ENCODE results near the gene ATP2A2.
"Not testable (repeated sequence)": the region's sequence is repeated elsewhere in the genome, so short reads cannot be mapped to it uniquely, and the experiment has no call there.

Gene ATP2A2

DNA sequence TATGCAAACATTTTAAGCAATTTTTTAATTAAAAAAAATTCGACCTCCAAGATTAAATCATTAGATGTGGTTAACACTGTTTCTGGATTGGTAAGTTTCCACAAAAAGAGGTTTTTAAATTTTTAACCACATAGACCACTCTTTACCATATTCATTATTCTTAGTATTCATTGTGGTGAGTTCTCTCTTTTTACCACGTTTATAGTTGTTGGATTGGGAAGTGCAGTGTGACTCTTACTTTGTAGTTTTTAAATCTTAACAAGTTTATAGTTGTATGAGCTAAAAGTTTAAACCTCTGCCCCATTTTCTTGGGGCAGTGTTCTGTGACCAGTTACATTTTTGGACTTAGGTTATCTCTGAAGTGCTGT is 8.6 kb downstream of the ATP2A2 start:
- no peak for DNase-seq (ENCODE audit: low read depth, low spot score)

DNA sequence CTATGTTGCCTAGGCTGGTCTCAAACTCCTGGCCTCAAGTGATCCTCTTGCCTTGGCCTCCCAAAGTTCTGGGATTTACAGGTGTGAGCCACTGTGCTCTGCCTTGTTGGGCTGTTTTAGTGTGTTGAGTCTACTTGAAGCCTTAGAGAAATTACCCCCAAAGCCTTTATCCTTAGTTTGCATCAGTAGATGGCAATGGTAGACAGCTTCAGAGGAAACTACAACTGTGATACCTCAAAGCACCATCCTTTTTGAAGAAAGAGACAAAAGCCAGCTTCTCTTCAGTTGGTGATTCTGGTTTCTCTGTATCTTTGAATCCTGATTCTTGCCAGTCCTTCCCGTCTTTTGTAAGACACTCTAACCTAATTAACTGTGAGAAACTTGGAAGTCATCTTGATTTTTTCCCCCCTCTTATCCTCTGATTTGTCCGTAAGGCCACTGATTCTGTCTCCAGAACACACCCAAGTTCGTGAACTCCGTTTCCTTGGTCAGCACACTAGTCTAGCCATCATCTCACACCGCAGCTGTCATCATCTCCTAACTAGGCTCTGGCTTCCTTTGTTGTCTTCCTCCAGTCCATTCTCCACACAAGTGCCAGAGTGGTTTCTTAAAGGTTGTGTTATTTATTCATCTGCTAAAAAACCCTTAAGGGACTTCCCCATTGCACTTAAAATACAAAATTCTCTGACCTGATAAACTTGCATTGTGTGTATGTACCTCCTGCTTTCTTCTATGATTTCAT is 20.2 kb downstream of the ATP2A2 start:
- DNase-seq (ENCODE audit: low read depth, low spot score): no peak

DNA sequence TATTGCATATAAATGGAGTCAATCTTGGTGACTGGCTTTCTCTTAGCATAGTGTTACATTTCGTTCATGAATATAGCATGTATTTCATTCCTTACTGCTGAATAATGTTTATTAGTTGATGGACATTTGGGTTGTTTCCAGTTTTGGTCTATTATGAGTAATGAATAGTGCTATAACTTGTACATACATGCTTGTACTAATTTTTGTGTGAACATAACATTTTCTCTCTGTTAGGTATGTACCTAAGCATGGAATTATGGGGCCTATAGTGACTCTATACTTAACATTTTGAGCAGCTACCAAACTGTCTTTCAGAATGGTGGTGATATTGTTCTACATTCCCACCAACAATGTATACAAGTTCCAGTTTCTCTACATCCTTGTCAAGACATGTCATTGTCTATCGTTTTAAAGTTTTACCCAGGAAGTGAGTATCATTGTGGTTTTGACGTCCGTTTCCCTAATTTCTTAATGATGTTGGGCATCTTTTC is 23.1 kb downstream of the ATP2A2 start:
- peak; percentile 30 for DNase-seq (ENCODE audit: low read depth, low spot score)

GRCh38 chr12:110307372-110307771 is 26.3 kb downstream of the ATP2A2 start:
- no peak for DNase-seq (ENCODE audit: low read depth, low spot score)

GRCh38 chr12:110310763-110311162 is 29.7 kb downstream of the ATP2A2 start:
- no peak for DNase-seq (ENCODE audit: low read depth, low spot score)

GRCh38 chr12:110311903-110312302 is 30.9 kb downstream of the ATP2A2 start:
- no peak for DNase-seq (ENCODE audit: low read depth, low spot score)

GRCh38 chr12:110312581-110313360 is 31.7 kb downstream of the ATP2A2 start:
- no peak for DNase-seq (ENCODE audit: low read depth, low spot score)

DNA sequence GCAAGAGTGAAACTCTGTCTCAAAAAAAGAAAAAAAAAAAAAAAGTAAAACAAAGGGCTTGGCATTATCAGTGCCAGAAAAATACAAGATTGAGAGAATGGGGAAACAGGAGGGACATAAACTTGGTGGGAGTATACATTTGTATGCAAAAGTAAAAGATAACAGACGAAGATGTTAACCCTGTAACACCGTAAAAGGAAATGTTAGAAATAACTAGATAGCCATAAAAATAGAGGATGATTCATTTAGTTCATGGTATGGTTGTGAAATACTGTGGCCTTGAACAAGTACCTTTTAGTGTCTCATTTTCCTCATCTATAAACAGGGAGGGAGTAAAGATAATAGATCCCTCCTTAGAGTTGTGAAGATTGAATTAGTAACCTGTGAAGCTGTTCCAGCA is 33.3 kb downstream of the ATP2A2 start:
- no peak for DNase-seq (ENCODE audit: low read depth, low spot score)

DNA sequence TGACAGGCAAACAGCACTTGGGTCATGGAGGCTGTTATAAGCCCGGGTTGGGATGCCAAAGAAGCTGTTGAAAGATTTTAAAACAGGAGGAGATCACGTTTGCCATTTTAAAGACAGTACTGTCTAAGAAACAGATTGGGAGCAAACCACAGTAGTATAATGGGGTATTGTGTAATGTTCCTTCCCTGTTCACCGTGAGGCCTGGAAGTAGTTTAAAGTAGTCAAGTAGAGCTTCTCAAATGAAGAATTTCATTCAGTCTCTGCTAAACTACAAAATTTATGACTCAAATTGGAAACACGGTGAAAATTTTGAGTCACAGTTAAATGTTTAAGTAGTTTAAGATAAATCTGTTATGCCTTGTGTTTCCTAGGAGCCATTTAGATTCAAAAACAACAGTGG is 35.8 kb downstream of the ATP2A2 start:
- peak; percentile 54 for DNase-seq (ENCODE audit: low read depth, low spot score)

DNA sequence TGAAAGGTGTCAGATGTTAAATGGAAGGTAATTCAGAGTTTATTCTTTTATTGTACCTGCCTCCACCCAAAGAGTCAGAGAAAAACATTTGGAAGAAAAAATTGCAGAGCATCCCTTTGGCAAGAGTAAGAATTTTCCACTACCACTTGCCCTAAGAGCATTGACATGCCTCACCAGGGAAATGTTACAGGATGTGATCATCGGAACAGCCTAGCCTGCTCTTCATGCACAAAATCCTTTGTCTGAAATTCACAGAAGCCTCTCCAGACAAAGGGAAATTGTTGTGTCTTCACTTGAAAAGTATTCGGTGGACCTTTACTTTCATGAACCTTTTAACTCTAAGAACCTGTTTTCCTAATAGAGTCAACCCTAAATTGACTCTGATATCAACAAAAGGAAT is 36.9 kb downstream of the ATP2A2 start:
- peak; percentile 49 for DNase-seq (ENCODE audit: low read depth, low spot score)

DNA sequence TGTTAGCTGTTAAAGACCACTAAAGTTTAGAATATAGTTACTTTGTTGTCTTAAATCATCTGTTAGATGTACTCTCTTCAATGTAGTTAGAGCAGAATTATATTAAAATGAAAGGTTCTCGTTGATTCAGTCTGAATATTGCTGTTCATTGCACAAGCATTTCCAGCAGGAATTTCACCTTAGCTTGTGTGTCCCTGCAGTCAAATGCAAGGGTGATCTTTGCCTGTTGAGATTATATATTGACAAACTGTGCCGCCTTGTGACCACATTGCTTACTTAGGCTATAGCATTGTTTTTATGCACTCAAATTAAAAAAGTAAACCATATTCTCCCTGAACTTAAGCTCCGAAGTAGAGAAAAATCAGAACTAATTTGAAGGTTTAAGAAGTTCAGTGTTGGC is 39.5 kb downstream of the ATP2A2 start:
- DNase-seq (ENCODE audit: low read depth, low spot score): no peak

- DNase-seq (ENCODE audit: low read depth, low spot score): no peak
Measured at GRCh38 chr12:110329710-110330109, 48.7 kb downstream of the ATP2A2 start.

- DNase-seq (ENCODE audit: low read depth, low spot score): no peak
Measured at GRCh38 chr12:110330124-110330523, 49.1 kb downstream of the ATP2A2 start.

DNA sequence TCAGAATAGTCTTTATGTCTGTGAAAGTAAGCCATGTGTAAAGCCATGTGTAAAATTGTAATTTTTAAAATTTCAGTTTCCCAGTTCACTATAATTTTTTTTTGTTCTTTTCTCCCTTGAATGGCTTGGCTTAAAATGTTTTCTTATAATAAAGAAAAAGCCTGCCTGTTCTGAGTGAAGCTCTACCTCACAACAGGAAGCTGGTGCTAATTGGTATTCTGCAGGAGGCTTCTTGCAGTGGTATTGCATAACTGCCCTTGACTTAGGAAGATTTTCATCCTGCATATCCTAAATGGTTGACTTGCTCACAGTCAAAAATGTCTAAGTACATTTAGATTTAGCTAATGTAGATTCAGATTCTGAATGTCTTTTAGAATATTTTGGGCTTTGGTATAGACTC is 49.5 kb downstream of the ATP2A2 start:
- DNase-seq (ENCODE audit: low read depth, low spot score): peak; percentile 44

DNA sequence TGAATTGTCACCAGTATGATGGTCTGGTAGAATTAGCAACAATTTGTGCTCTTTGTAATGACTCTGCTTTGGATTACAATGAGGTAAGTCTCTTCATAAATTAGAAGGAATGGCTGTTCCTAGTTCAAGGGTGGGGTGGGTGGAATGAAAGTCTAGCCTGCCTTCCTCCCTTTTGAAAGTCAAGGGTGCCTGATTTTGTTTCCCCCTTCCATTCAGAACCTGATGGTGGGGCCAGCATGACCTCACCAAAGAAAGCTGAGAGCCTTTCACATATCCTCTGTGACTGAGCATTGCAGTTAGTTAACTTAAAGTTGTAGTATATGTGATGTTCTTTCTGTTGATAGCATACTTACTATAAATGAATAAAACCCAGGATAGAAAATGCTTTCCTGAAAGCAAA is 52.2 kb downstream of the ATP2A2 start:
- DNase-seq (ENCODE audit: low read depth, low spot score): no peak

DNA sequence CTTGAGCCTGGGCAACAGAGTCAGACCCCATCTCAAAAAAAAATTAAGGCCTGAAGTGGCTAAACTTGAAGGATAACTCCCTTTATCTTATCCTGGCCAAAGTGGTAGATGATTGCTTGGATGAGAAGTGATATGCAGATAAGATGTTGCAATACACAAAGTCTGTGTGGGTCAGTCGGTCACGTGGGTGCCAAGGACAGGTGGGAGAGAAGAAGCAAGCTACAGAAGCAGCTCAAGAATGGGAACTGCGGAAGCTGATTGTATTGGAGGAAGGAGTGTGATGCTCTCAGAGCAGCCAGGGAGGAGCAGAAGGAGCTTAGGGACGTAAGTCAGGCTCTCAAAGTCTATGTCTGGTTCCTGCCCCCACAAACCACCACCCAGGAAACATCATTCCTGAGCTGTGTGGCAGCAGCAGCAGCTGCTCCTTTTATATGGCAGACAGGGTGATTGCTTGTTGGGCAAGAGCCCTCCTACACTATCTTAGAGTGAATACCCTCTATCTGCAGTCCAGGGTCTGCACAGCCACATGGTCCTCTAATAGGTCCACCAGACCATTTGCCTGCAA is 54.5 kb downstream of the ATP2A2 start:
- no peak for DNase-seq (ENCODE audit: low read depth, low spot score)

DNA sequence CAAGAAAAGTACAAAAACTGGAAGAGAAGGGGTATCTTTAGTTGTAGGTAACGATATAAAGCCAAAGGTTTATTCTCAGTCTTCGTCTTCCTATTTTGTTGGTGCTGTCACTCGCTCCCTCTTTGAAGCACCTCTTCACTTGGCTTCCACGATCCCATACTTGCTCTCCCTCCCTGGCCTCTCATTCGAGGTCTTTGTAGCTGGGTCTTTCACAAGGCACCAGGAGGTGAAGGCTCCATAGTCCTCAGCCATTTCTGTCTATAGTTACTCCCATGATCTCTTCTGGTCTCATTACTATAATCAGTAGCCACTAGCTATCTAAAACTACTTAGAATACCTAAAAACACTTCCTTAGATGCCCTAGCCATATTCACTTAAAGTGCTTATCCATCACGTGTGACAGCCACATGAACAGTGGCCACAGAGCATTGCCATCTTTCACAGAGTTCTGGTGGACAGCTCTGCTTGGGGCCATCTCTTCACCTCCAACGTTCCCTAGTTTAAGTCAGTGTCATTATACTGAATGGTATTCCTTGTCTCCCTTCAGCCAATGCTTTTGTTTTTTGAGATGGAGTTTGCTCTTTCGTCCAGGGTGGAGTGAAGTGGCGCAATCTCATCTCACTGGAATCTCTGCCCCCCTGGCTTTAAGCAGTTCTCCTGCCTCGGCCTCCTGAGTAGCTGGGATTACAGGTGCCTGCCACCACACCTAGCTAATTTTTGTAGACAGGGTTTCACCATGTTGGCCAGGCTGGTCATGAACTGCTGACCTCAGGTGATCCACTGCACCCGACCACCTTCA is 57.1 kb downstream of the ATP2A2 start:
- DNase-seq (ENCODE audit: low read depth, low spot score): no peak

DNA sequence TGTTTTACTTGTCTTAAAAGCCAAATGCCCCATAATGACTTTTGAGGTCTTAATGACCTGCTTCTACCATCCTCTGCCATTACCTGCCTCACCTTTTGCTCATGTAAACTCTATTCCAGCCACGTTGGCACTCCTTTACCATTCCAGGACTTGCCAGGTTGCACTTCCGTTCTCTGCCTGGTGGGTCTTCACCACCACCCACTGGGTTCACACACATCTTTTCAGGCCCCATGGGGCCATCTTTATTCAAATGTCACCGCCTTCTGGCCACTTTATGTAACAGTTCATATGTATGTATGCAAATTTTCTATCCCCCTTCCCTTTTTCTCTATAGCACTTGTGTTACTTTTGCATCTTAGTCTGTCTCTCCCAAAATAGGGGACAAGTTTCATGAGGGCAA is 57.7 kb downstream of the ATP2A2 start:
- no peak for DNase-seq (ENCODE audit: low read depth, low spot score)

DNA sequence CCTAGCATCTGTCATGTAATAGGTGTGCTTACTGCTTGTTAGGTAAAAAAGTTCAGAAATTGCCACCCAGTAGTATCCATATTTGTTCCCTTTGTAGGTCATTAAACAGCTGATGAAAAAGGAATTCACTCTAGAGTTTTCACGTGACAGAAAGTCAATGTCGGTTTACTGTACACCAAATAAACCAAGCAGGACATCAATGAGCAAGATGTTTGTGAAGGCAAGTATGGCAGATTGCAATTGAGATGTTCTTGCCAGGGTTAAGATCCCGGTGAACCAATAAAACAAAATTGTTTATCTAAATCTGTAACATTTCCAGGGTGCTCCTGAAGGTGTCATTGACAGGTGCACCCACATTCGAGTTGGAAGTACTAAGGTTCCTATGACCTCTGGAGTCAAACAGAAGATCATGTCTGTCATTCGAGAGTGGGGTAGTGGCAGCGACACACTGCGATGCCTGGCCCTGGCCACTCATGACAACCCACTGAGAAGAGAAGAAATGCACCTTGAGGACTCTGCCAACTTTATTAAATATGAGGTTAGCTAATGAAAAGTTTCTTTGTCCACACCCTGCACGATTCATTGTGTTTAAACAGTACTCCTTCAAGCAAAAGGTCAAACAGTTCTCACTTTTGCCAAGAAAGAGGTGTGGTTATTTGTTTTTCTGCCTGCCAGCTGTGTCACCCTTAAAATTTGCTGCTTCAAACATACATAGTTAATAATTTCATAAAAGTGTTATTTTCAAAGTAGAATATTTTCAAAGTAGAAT is 58.3 kb downstream of the ATP2A2 start:
- no peak for DNase-seq (ENCODE audit: low read depth, low spot score)

DNA sequence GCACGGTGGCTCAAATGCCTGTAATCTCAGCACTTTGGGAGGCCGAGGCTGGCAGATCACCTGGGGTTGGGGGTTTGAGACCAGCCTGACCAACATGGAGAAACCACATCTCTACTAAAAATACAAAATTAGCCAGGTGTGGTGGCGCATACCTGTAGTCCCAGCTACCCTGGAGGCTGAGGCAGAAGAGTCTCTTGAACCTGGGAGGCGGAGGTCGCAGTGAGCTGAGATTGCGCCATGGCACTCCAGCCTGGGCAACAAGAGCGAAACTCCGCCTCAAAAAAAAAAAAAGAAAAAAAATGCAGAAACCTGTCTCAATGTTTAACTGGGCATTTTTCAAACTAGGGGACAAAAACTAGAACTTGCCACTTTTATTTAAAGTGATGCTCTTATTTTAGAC is 59.2 kb downstream of the ATP2A2 start:
- DNase-seq (ENCODE audit: low read depth, low spot score): not testable (repeated sequence)

DNA sequence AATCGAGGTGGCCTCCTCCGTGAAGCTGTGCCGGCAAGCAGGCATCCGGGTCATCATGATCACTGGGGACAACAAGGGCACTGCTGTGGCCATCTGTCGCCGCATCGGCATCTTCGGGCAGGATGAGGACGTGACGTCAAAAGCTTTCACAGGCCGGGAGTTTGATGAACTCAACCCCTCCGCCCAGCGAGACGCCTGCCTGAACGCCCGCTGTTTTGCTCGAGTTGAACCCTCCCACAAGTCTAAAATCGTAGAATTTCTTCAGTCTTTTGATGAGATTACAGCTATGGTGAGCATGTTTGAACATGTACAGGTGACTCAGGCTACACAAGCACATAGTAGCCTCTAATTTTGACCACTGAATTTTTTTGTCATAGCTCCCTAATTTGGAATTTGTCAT is 59.7 kb downstream of the ATP2A2 start:
- DNase-seq (ENCODE audit: low read depth, low spot score): no peak
